HCT116 (cell line): ENCODE measurements around the gene SLC4A4. TPM values are rescaled to one million over a fixed set of nuclear protein-coding genes. Genes with fewer than 3 reads are reported as not detected.

Experiments used
- ATAC-seq: fragments of 200-7000 bp; cut with Tn5 transposase; 2 replicates; pipeline ENCODE4 v1.9.1; 2020; ENCODE audit warnings: mild to moderate bottlenecking, moderate library complexity
- BruUV-seq: library from RNA; stranded (reverse); fragments of 400-500 nt; replicated peaks from 2 replicates; lab custom pipeline; 2021; lab: Mats Ljungman, UMichigan
- CTCF ChIA-PET: fragments of 300-600 bp; sonication (Branson Sonifier 250); formaldehyde crosslinking; loops from one replicate; lab custom pipeline; 2021; ENCODE audit warnings: antibody characterized with exemption; lab: Charles Lee
- POLR2A ChIA-PET: fragments of 300-600, 350-600 bp; sonication (Branson Sonifier 250); formaldehyde crosslinking; loops from one replicate; lab custom pipeline; 2021; ENCODE audit warnings: antibody characterized with exemption; lab: Charles Lee
- RAD21 ChIA-PET, 2 experiments: fragments of 300-600 bp; sonication (Branson Sonifier 250); formaldehyde crosslinking; loops; one replicate each; lab custom pipeline; 2023; ENCODE audit warnings: low total read pairs in 2 of 2; ENCODE audit not compliant: uncharacterized antibody in 2 of 2, unreplicated experiment in 2 of 2, low non-redundant PET in 1 of 2; lab: Charles Lee
- DNase-seq: peaks from one replicate; pipeline ENCODE4 v3.0.0-alpha.2; 2010; ENCODE audit warnings: low read depth, low spot score
- H2AFZ ChIP-seq: fragments of 200-600 bp; shearing (Covaris generic), sonication (generic); 2 replicates; pipeline ENCODE4 v1.6.1; 2017; ENCODE audit warnings: low read depth, mixed run types, mixed read lengths, antibody characterized with exemption, low read length; ENCODE audit not compliant: poor library complexity, severe bottlenecking
- H3K27ac ChIP-seq: 2 replicates; pipeline ENCODE4 v1.5.1; 2012; ENCODE audit warnings: low read depth, low read length
- H3K27me3 ChIP-seq: fragments of 200-600 bp; sonication (generic); 2 replicates; pipeline ENCODE4 v1.6.1; 2016; ENCODE audit warnings: mixed run types, low read length, mixed read lengths; ENCODE audit not compliant: insufficient read depth
- H3K36me3 ChIP-seq, 2 experiments: fragments of 200-500 bp in 1 of 2; fragments of 200-600 bp in 1 of 2; sonication (Bioruptor generic) in 1 of 2; sonication (generic) in 1 of 2; 2 replicates each; pipeline versions ENCODE4 v1.5.1 to v1.6.1; 2014 to 2016; ENCODE audit warnings: low read length in 2 of 2, inconsistent platforms in 1 of 2, mixed read lengths in 1 of 2, mixed run types in 1 of 2; ENCODE audit not compliant: insufficient read depth in 2 of 2, control insufficient read depth in 1 of 2
- H3K4me1 ChIP-seq, 2 experiments: fragments of 200-600 bp in 1 of 2; sonication (generic) in 1 of 2; 2 replicates each; pipeline versions ENCODE4 v1.5.1 to v1.6.1; 2012 to 2017; ENCODE audit warnings: low read length in 2 of 2, inconsistent platforms in 1 of 2, mild to moderate bottlenecking in 1 of 2, mixed read lengths in 1 of 2, mixed run types in 1 of 2, moderate library complexity in 1 of 2; ENCODE audit not compliant: insufficient read depth in 2 of 2, control insufficient read depth in 1 of 2
- H3K4me2 ChIP-seq: fragments of 200-600 bp; sonication (generic); 2 replicates; pipeline ENCODE4 v1.6.1; 2017; ENCODE audit warnings: mixed run types, low read length, mixed read lengths
- H3K4me3 ChIP-seq, 2 experiments: fragments of 200-600 bp in 1 of 2; sonication (generic) in 1 of 2; replicated peaks in 1 of 2; 2 replicates each; pipeline ENCODE4 v1.5.1; 2011 to 2016; ENCODE audit warnings: low read length in 2 of 2, control low read depth in 1 of 2, low read depth in 1 of 2, mild to moderate bottlenecking in 1 of 2, mixed read lengths in 1 of 2, mixed run types in 1 of 2
- H3K79me2 ChIP-seq: fragments of 200-600 bp; sonication (generic); 2 replicates; pipeline ENCODE4 v1.6.1; 2017; ENCODE audit warnings: mild to moderate bottlenecking, mixed run types, low read length, moderate library complexity, mixed read lengths; ENCODE audit not compliant: insufficient read depth
- H3K9ac ChIP-seq: fragments of 200-600 bp; sonication (generic); 2 replicates; pipeline ENCODE4 v1.6.1; 2016; ENCODE audit warnings: low read length, mixed read lengths
- H3K9me2 ChIP-seq: fragments of 200-600 bp; sonication (generic), shearing (Covaris generic); 2 replicates; pipeline ENCODE4 v1.6.1; 2017; ENCODE audit warnings: mixed run types, mild to moderate bottlenecking, moderate library complexity; ENCODE audit not compliant: insufficient read depth
- H3K9me3 ChIP-seq, 2 experiments: fragments of 200-500 bp in 1 of 2; fragments of 200-600 bp in 1 of 2; sonication (Bioruptor generic) in 1 of 2; sonication (generic) in 1 of 2; 2 replicates each; pipeline ENCODE4 v1.6.1; 2014 to 2017; ENCODE audit warnings: low read length in 2 of 2, mixed read lengths in 2 of 2, inconsistent platforms in 1 of 2, low read depth in 1 of 2, mild to moderate bottlenecking in 1 of 2, mixed run types in 1 of 2, moderate library complexity in 1 of 2; ENCODE audit not compliant: control insufficient read depth in 1 of 2, insufficient read depth in 1 of 2
- H4K20me1 ChIP-seq: fragments of 200-600 bp; sonication (generic), shearing (Covaris generic); 2 replicates; pipeline ENCODE4 v1.6.1; 2017; ENCODE audit warnings: mixed run types, mild to moderate bottlenecking, moderate library complexity; ENCODE audit not compliant: insufficient read depth
- CBX3 ChIP-seq: IDR thresholded peaks from 2 replicates; pipeline ENCODE4 v1.6.1; 2012; ENCODE audit warnings: low read depth
- EGR1 ChIP-seq: IDR thresholded peaks from 2 replicates; pipeline ENCODE4 v1.6.1; 2012; ENCODE audit warnings: low read depth
- POLR2AphosphoS5 ChIP-seq: IDR thresholded peaks from 2 replicates; pipeline ENCODE4 v1.6.1; 2011; ENCODE audit warnings: mild to moderate bottlenecking, low read depth, low read length, moderate library complexity
- REST ChIP-seq: IDR thresholded peaks from 2 replicates; pipeline ENCODE4 v1.6.1; 2012; ENCODE audit warnings: low read depth
- SIN3A ChIP-seq: IDR thresholded peaks from 2 replicates; pipeline ENCODE4 v1.6.1; 2012; ENCODE audit warnings: low read depth
- SRF ChIP-seq: IDR thresholded peaks from 2 replicates; pipeline ENCODE4 v1.6.1; 2012; ENCODE audit warnings: low read depth
- TCF7L2 ChIP-seq: IDR thresholded peaks from 2 replicates; pipeline ENCODE4 v1.7.0; 2011; ENCODE audit warnings: borderline replicate concordance, inconsistent platforms; ENCODE audit not compliant: insufficient read depth, insufficient read length; ENCODE audit errors: extremely low read depth
- ZBTB33 ChIP-seq: IDR thresholded peaks from 2 replicates; pipeline ENCODE4 v1.6.1; 2011; ENCODE audit warnings: mild to moderate bottlenecking, low read length, moderate library complexity; ENCODE audit not compliant: insufficient replicate concordance; ENCODE audit errors: extremely low read depth
- intact Hi-C: fragments of 100-400 bp; cut with micrococcal nuclease; formaldehyde crosslinking; loops from 2 replicates; pipeline ENCODE4 v1.10.0; 2022
- total RNA-seq: library from RNA; stranded (reverse); gene quantifications from one replicate; pipeline ENCODE4 v1.2.1, GENCODE V29; 2021; ENCODE audit not compliant: unreplicated experiment
- TF ChIP-seq, protein P1 (sequence below): IDR thresholded peaks from 2 replicates; pipeline ENCODE4 v1.6.1; 2012
- TF ChIP-seq, protein P2 (sequence below), 3 experiments: fragments of 200-600 bp in 1 of 3; sonication (generic) in 1 of 3; IDR thresholded peaks in 2 of 3; conservative IDR thresholded peaks in 1 of 3; 2 replicates each; pipeline ENCODE4 v1.5.1; 2012 to 2017; ENCODE audit warnings: low read depth in 2 of 3, low read length in 2 of 3, antibody characterized with exemption in 1 of 3, borderline replicate concordance in 1 of 3, control low read depth in 1 of 3, mild to moderate bottlenecking in 1 of 3, mixed read lengths in 1 of 3, mixed run types in 1 of 3, moderate library complexity in 1 of 3; ENCODE audit not compliant: insufficient read depth in 1 of 3

Gene SLC4A4
- total RNA-seq, 1 experiment from 2014 or later = 0.30 TPM

- Histone ChIP-seq H3K9me3 (no peaks in the 10 kb centered on the region), H3K9me2 (no peaks in the 10 kb centered on the region), H3K36me3 (no peaks in the 10 kb centered on the region), H3K27me3 (no peaks in the 10 kb centered on the region), H3K27ac (no peak overlapping the region), H3K9ac (no peak overlapping the region), H3K4me3 (no peak overlapping the region), H3K4me1 (no peaks in the 10 kb centered on the region), H2AFZ (no peak overlapping the region), H4K20me1 (no peaks in the 10 kb centered on the region), H3K79me2 (no peaks in the 10 kb centered on the region), H3K4me2 (no peak overlapping the region)
- CTCF ChIA-PET = no interaction called here
- no TSS peak for BruUV-seq
- RAD21 ChIA-PET = no interaction called here
- intact Hi-C loops = no loop called here
- POLR2A ChIA-PET = no interaction called here
- DNase-seq (no peak), ATAC-seq (no peak)
- TF ChIP-seq, protein P1, sequence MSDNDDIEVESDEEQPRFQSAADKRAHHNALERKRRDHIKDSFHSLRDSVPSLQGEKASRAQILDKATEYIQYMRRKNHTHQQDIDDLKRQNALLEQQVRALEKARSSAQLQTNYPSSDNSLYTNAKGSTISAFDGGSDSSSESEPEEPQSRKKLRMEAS = no peak
- TF ChIP-seq SIN3A (no peak), SRF (no peak), CBX3 (no peak)
- TF ChIP-seq, protein P2, sequence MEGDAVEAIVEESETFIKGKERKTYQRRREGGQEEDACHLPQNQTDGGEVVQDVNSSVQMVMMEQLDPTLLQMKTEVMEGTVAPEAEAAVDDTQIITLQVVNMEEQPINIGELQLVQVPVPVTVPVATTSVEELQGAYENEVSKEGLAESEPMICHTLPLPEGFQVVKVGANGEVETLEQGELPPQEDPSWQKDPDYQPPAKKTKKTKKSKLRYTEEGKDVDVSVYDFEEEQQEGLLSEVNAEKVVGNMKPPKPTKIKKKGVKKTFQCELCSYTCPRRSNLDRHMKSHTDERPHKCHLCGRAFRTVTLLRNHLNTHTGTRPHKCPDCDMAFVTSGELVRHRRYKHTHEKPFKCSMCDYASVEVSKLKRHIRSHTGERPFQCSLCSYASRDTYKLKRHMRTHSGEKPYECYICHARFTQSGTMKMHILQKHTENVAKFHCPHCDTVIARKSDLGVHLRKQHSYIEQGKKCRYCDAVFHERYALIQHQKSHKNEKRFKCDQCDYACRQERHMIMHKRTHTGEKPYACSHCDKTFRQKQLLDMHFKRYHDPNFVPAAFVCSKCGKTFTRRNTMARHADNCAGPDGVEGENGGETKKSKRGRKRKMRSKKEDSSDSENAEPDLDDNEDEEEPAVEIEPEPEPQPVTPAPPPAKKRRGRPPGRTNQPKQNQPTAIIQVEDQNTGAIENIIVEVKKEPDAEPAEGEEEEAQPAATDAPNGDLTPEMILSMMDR (IDR thresholded peaks at IDR 0.05 in 2 of 3, conservative IDR thresholded peaks at IDR 0.05 in 1 of 3; ENCODE audit: borderline replicate concordance in 1 of 3, insufficient read depth in 1 of 3, low read depth in 2 of 3, low read length in 2 of 3) = no peak
These were observed 91.8 kb downstream of the SLC4A4 start for GRCh38 chr4:71430609-71431008.

- H3K79me2 ChIP-seq = no peaks in the 10 kb centered on the region
- no peak overlapping the region for H3K27ac ChIP-seq
- no peak overlapping the region for H3K9ac ChIP-seq
- H3K4me3 ChIP-seq = no peak overlapping the region
- CTCF ChIA-PET = no interaction called here
- no peaks in the 10 kb centered on the region for H3K9me2 ChIP-seq
- no peak overlapping the region for H3K4me2 ChIP-seq
- H3K4me1 ChIP-seq = no peaks in the 10 kb centered on the region
- no peaks in the 10 kb centered on the region for H4K20me1 ChIP-seq
- BruUV-seq = no TSS peak
- H3K27me3 ChIP-seq = no peaks in the 10 kb centered on the region
- RAD21 ChIA-PET = no interaction called here
- ATAC-seq = no peak
- intact Hi-C loops = no loop called here
- H3K36me3 ChIP-seq = no peaks in the 10 kb centered on the region
- H2AFZ ChIP-seq = no peak overlapping the region
- TF ChIP-seq POLR2AphosphoS5 = no peak
- TF ChIP-seq ZBTB33 = no peak
- no peak for TF ChIP-seq TCF7L2
- no peak for TF ChIP-seq EGR1
- TF ChIP-seq, protein P1 = no peak
- no peak for TF ChIP-seq REST
- H3K9me3 ChIP-seq = no peaks in the 10 kb centered on the region
- POLR2A ChIA-PET = no interaction called here
- no peak for DNase-seq
These were observed 101.8 kb downstream of the SLC4A4 start for GRCh38 chr4:71440612-71441011.
